ENCODE data around the gene ITPK1. TPM values are rescaled to one million over a fixed set of nuclear protein-coding genes. Genes with fewer than 3 reads are reported as not detected.

Gene ITPK1
- total and polyA plus RNA-seq, 2 experiments from 2014 or later = 33.0 to 42.9 TPM

DNA sequence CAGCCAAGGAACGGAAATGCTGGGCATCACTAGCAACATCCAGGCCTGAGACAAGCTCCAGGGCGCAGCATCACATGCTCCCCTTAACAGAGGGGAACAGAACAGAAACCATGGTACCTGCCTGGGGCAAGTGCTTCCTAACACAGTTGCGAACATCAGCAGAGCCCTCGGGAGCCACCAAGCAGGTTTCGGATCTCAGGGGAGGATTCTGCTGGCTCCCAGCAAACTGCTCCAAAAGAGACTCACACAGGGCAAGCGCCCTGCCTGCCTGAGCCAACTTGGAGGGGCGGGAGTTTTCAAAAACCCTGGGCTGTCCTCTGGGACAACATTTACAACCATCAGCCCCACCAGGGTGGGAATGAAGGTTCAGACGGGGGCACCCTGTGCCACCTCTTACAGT lies 173.1 kb downstream of the ITPK1 start:
- no peak for DNase-seq (ENCODE audit: low read depth in 1 of 2, low spot score in 1 of 2)
- Histone ChIP-seq H3K27me3 (no peaks in the 10 kb centered on the region), H3K27ac (no peak overlapping the region), H3K4me1 (ENCODE audit: low read depth) (no peaks in the 10 kb centered on the region), H3K9me3 (ENCODE audit: low read depth) (no peaks in the 10 kb centered on the region), H3K4me3 (no peak overlapping the region), H3K36me3 (no peaks in the 10 kb centered on the region)
- TF ChIP-seq CTCF (IDR thresholded peaks at IDR 0.05; ENCODE audit: low read depth, low read length) = no peak

- Histone ChIP-seq H3K36me3 (no peaks in the 10 kb centered on the region), H3K9me3 (ENCODE audit: low read depth) (no peaks in the 10 kb centered on the region), H3K27ac (no peak overlapping the region), H3K27me3 (no peaks in the 10 kb centered on the region), H3K4me3 (no peak overlapping the region), H3K4me1 (ENCODE audit: low read depth) (no peaks in the 10 kb centered on the region)
- DNase-seq (ENCODE audit: low read depth in 1 of 2, low spot score in 1 of 2) = no peak
- TF ChIP-seq CTCF (IDR thresholded peaks at IDR 0.05; ENCODE audit: low read depth, low read length) = no peak
Measured at GRCh38 chr14:92942136-92942535, 173.6 kb downstream of the ITPK1 start.

DNA sequence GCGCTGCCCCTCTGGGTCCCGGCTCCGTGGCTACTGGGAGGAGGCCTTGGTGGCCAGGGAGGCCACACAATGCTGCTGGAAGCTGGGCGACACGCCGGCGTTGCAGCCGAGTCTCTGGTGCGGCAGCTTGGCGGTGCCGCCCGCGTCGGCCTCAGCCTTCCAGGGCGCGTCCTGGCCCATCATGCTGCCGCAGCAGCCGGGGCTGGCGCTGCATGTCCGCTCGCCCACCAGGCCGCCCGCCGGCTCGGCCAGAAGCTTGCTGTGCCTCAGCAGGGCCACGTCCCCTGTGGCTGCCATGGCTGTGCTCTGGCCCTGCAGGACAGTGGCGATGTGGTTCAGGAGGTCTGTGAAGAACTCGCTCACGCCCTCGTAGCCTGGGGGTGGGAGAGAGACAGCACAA lies 174.2 kb downstream of the ITPK1 start:
- Histone ChIP-seq H3K4me1 (ENCODE audit: low read depth) (no peaks in the 10 kb centered on the region), H3K4me3 (no peak overlapping the region), H3K9me3 (ENCODE audit: low read depth) (no peaks in the 10 kb centered on the region), H3K27me3 (no peaks in the 10 kb centered on the region), H3K27ac (no peak overlapping the region), H3K36me3 (no peaks in the 10 kb centered on the region)
- no peak for DNase-seq (ENCODE audit: low read depth in 1 of 2, low spot score in 1 of 2)
- no peak for TF ChIP-seq CTCF (IDR thresholded peaks at IDR 0.05; ENCODE audit: low read depth, low read length)

DNA sequence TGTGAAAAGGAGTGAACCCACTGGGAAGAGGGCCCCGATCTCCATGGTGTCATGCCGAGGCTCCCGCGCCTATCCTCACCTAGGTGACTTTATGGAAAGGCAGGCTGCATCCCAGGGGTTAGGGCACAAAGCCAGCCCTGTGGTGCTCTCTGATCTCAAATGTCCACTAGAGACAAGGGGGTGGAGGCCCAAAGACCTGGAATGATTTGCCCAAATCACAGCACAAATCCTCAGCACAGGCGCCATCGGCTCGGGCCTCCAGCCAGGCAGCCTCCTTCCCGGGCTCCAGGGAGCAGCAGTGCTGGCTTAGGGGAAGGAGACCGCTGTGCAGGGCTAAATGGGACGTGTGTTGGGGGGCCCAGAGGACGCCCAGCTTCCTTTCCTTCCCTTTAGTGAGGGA lies 175.2 kb downstream of the ITPK1 start:
- Histone ChIP-seq H3K4me1 (ENCODE audit: low read depth) (no peaks in the 10 kb centered on the region), H3K27ac (no peak overlapping the region), H3K9me3 (ENCODE audit: low read depth) (no peaks in the 10 kb centered on the region), H3K36me3 (no peaks in the 10 kb centered on the region), H3K27me3 (no peaks in the 10 kb centered on the region), H3K4me3 (no peak overlapping the region)
- no peak for TF ChIP-seq CTCF (IDR thresholded peaks at IDR 0.05; ENCODE audit: low read depth, low read length)
- DNase-seq (ENCODE audit: low read depth in 1 of 2, low spot score in 1 of 2) = no peak

- no peaks in the 10 kb centered on the region for H3K36me3 ChIP-seq
- no peak overlapping the region for H3K27ac ChIP-seq
- no peaks in the 10 kb centered on the region for H3K9me3 ChIP-seq (ENCODE audit: low read depth)
- no peaks in the 10 kb centered on the region for H3K27me3 ChIP-seq
- no peak for TF ChIP-seq CTCF (IDR thresholded peaks at IDR 0.05; ENCODE audit: low read depth, low read length)
- no peaks in the 10 kb centered on the region for H3K4me1 ChIP-seq (ENCODE audit: low read depth)
- H3K4me3 ChIP-seq = no peak overlapping the region
- DNase-seq (ENCODE audit: low read depth in 1 of 2, low spot score in 1 of 2) = no peak
Measured at GRCh38 chr14:92939699-92940098, 176.0 kb downstream of the ITPK1 start.
